ENCODE measurements around the gene STARD10.
"Not testable (repeated sequence)": the region's sequence is repeated elsewhere in the genome, so short reads cannot be mapped to it uniquely, and the experiment has no call there.

Gene STARD10

DNA sequence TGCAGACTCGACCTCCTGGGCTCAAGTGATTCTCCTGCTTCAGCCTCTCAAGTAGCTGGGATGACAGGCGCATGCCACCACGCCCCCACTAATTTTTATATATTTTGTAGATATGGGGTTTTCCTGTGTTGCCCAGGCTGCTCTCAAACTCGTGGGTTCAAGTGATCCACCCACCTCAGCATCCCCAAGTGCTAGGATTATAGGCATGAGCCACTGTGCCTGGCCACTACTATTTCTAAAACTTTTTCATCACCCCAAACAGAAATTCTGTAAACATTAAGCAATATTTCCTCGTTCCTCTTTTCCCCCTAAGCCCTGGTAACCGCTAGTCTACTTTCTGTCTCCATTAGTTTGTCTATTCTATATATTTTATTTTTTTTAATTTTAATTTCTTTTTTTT lies 11.4 kb upstream of the STARD10 start:
- no peak for DNase-seq (ENCODE audit: extremely low read depth, low read depth)
- TF ChIP-seq, protein P1, sequence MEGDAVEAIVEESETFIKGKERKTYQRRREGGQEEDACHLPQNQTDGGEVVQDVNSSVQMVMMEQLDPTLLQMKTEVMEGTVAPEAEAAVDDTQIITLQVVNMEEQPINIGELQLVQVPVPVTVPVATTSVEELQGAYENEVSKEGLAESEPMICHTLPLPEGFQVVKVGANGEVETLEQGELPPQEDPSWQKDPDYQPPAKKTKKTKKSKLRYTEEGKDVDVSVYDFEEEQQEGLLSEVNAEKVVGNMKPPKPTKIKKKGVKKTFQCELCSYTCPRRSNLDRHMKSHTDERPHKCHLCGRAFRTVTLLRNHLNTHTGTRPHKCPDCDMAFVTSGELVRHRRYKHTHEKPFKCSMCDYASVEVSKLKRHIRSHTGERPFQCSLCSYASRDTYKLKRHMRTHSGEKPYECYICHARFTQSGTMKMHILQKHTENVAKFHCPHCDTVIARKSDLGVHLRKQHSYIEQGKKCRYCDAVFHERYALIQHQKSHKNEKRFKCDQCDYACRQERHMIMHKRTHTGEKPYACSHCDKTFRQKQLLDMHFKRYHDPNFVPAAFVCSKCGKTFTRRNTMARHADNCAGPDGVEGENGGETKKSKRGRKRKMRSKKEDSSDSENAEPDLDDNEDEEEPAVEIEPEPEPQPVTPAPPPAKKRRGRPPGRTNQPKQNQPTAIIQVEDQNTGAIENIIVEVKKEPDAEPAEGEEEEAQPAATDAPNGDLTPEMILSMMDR (IDR thresholded peaks at IDR 0.05; ENCODE audit: low read depth, low read length): no peak

DNA sequence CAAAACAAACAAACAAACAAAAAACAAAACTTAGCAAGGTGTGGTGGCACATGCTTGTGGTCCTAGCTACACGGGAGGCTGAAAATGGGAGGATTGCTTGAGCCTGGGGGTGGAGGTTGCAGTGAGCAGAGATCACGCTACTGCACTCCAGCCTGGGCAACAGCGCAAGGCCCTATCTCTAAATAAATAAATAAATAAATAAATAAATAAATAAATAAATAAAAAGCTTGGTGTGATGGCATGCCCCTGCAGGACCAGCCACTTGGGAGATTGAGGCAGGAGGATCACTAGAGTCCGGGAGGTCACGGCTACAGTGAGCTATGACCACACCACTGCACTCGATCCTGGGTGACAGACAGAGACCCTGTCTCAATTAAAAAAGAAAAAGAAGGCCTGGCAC lies 9.0 kb upstream of the STARD10 start:
- TF ChIP-seq, protein P1 (IDR thresholded peaks at IDR 0.05; ENCODE audit: low read depth, low read length): no peak
- no peak for DNase-seq (ENCODE audit: extremely low read depth, low read depth)

DNA sequence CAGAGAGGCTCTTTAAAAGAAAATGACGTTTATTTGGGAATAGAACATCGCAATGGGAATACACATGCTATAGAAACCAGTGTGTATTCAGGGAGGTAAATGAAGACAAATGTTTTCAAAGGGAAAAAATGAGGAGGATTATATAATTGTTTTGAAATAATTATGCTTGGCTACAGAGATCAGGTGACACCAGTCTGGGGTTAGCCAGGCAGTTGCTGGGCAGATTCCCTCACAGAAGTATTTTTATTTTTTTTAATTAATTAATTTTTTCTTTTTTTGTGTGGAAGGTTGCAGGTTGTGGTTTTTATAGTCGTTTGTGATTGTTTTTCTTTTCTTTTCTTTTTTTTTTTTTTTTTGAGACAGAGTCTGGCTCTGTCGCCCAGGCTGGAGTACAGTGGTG lies 5.6 kb upstream of the STARD10 start:
- TF ChIP-seq, protein P1 (IDR thresholded peaks at IDR 0.05; ENCODE audit: low read depth, low read length): no peak
- no peak for DNase-seq (ENCODE audit: extremely low read depth, low read depth)

DNA sequence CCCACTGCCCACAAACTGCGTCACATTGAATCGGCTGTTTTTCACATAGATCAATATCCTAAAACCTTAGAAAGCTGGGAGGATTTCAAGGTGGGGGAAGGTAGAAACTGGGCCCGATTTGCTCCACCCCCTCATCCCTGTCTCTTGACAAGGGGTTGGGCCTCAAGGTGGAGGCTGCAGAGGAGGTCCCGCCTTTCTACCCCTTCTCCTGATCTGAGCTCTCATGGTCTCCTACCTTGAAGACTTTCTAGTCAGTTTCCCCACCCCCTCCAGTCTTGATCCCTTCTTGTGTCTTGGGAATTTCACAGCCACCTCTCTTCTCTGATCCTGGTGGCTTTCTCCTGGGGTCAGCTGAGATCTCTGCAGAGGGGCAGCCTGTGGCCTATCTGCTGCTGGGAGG lies 4.5 kb upstream of the STARD10 start:
- TF ChIP-seq, protein P1 (IDR thresholded peaks at IDR 0.05; ENCODE audit: low read depth, low read length): no peak
- DNase-seq (ENCODE audit: extremely low read depth, low read depth): no peak

DNA sequence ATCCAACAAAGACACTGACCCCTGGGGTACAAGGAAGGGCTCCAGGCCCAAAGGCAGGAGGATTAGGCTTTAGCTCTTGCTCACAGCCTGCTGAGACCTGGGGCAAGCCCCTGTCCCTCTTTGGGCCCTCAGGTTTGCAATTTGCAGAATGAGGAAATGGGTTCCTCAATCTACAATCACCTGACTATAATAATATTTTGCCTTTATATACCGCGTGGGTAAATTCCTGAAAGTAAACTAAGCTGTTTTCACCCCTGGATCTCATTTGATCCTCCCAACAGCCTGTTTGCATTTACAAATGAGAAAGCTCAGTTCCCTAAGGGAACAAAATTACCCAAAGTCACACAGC lies 797 bp downstream of the STARD10 start:
- TF ChIP-seq, protein P1 (IDR thresholded peaks at IDR 0.05; ENCODE audit: low read depth, low read length): no peak
- DNase-seq (ENCODE audit: extremely low read depth, low read depth): no peak

DNA sequence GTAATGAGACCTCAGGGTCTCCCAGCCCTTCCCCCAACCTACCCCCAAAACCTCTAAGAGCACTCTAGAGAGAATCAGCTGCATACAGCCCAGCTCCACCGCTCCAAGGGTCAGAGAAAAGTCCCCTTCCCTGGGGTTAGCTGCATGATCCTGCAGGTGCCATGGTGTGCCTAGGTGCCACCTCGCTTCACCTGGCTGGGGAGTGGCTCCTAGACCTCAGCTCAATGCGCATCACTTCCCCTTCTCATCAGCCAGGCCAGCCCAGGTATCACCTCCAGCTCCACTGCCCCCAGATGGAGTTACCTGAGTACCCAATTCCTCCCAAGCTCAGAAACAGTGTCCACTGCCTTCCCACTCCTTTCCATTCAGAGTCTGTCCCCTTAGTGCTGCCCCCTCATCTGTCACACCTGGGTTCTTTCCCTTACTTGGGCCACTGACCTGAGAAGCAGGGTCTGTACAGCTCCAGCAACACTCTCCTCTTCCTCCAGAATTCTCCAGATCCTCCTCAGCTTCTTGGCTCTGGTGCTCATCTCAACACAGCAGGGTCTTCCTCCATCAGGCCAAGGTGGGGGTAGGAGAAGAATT lies 1.3 kb downstream of the STARD10 start:
- TF ChIP-seq, protein P1 (IDR thresholded peaks at IDR 0.05; ENCODE audit: low read depth, low read length): no peak
- no peak for DNase-seq (ENCODE audit: extremely low read depth, low read depth)

DNA sequence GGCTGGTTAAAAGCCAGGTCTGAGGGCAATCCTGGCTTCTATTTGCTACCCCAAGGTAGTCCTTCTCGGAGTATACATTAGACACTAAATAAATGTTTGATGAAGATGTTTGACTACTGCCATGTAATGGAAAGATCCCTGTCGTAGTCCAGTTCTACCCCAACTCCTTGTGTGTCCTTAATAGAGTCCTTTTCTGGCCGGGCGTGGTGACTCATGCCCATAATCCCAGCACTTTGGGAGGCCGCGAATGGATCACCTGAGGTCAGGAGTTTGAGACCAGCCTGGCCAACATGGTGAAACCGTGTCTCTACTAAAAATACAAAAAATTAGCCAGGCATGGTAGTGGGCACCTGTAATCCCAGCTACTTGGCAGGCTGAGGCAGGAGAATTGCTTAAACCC lies 2.6 kb downstream of the STARD10 start:
- DNase-seq (ENCODE audit: extremely low read depth, low read depth): not testable (repeated sequence)

DNA sequence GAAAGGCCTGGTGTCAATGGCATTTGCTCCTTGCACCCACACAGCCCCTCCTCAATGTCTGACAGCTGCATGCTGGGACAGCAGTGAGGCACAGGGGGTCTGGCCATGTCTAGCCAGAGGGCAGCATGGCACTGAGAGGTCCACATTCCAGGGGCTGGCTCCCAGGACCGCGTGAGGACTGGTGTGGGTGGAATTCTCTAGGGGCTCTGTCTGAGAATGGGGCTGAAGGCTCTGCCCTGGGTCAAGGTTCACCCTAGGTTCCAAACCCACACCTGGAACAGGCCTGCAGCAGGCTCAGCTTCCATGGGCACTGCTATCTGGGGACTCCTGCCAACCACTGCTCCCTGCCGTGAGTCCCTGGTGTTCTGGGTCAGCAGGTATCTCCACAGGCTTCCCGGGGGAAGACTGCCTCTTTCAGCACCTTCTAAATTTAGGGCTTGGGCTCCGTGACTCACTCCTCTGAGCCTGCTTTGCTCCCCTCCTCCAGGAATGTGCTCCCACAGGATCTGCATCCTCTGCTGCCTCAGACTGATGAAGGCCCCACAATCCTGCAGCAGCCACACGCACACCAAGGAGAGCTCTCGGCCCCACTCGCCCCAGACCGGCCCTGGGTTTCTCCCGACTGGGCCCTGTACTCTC lies 4.2 kb downstream of the STARD10 start:
- no peak for DNase-seq (ENCODE audit: extremely low read depth, low read depth)
- TF ChIP-seq, protein P1 (IDR thresholded peaks at IDR 0.05; ENCODE audit: low read depth, low read length): no peak
